NT2/D1 (cell line): ENCODE data around the gene TSEN15.

Experiments used
- DNase-seq: peaks from one replicate; pipeline ENCODE4 v3.0.0-alpha.2; 2011; ENCODE audit warnings: low read depth, low spot score
- H3K27me3 ChIP-seq: 2 replicates; pipeline ENCODE4 v1.6.0; 2011; ENCODE audit warnings: mild to moderate bottlenecking; ENCODE audit not compliant: insufficient read length, insufficient read depth
- H3K36me3 ChIP-seq: 2 replicates; pipeline ENCODE4 v1.6.1; 2011; ENCODE audit warnings: mild to moderate bottlenecking, low read length, mixed read lengths; ENCODE audit not compliant: insufficient read depth, insufficient read length
- H3K4me1 ChIP-seq: 2 replicates; pipeline ENCODE4 v1.5.1; 2011; ENCODE audit not compliant: insufficient read depth, insufficient read length
- H3K4me3 ChIP-seq: 2 replicates; pipeline ENCODE4 v1.5.1; 2011; ENCODE audit warnings: low read depth; ENCODE audit not compliant: insufficient read length
- H3K9ac ChIP-seq: 2 replicates; pipeline ENCODE4 v1.6.0; 2011; ENCODE audit warnings: low read depth; ENCODE audit not compliant: insufficient read length
- H3K9me3 ChIP-seq: 2 replicates; pipeline ENCODE4 v1.5.1; 2011; ENCODE audit warnings: mild to moderate bottlenecking, low read length; ENCODE audit not compliant: insufficient read depth
- SUZ12 ChIP-seq: IDR thresholded peaks from 2 replicates; pipeline ENCODE4 v1.6.1; 2011; ENCODE audit not compliant: insufficient read length, insufficient read depth; ENCODE audit errors: extremely low read depth
- YY1 ChIP-seq: IDR thresholded peaks from 2 replicates; pipeline ENCODE4 v1.6.1; 2011; ENCODE audit not compliant: insufficient read length, insufficient read depth
- ZNF274 ChIP-seq: IDR thresholded peaks from 2 replicates; pipeline ENCODE4 v1.6.1; 2011; ENCODE audit warnings: mild to moderate bottlenecking, low read depth, low read length

The TSEN15 gene

GRCh38 chr1:184048561-184049240 lies 2.8 kb upstream of the TSEN15 start:
- Histone ChIP-seq H3K4me3 (no peak overlapping the region), H3K36me3 (peaks cover 4% of the 10 kb centered on the region), H3K9me3 (0 out of 2 replicates have a peak, but pooled peaks cover 6% of the 10 kb centered on the region), H3K27me3 (no peaks in the 10 kb centered on the region), H3K4me1 (no peaks in the 10 kb centered on the region), H3K9ac (no peak overlapping the region)
- TF ChIP-seq SUZ12, result no peak
- TF ChIP-seq ZNF274, result no peak
- TF ChIP-seq YY1, result no peak
- no peak for DNase-seq

GRCh38 chr1:184049291-184049690 lies 2.2 kb upstream of the TSEN15 start:
- Histone ChIP-seq H3K27me3 (no peaks in the 10 kb centered on the region), H3K36me3 (peaks cover 8% of the 10 kb centered on the region), H3K4me3 (no peak overlapping the region), H3K9me3 (0 out of 2 replicates have a peak, but pooled peaks cover 6% of the 10 kb centered on the region), H3K4me1 (no peaks in the 10 kb centered on the region), H3K9ac (no peak overlapping the region)
- TF ChIP-seq YY1 (no peak), ZNF274 (no peak), SUZ12 (no peak)
- no peak for DNase-seq

GRCh38 chr1:184049836-184050468 lies 1.6 kb upstream of the TSEN15 start:
- DNase-seq, result no peak
- H3K27me3 ChIP-seq, result no peaks in the 10 kb centered on the region
- H3K9me3 ChIP-seq, result peaks cover 11% of the 10 kb centered on the region; the same call in 1 of the 2 replicates
- H3K4me1 ChIP-seq, result no peaks in the 10 kb centered on the region
- H3K4me3 ChIP-seq, result no peak overlapping the region
- no peak for TF ChIP-seq SUZ12
- no peak for TF ChIP-seq YY1
- TF ChIP-seq ZNF274, result no peak
- H3K9ac ChIP-seq, result no peak overlapping the region
- peaks cover 15% of the 10 kb centered on the region for H3K36me3 ChIP-seq

GRCh38 chr1:184050636-184051035 lies 894 bp upstream of the TSEN15 start:
- H3K9ac ChIP-seq, result no peak overlapping the region
- no peaks in the 10 kb centered on the region for H3K4me1 ChIP-seq
- no peak for TF ChIP-seq YY1
- TF ChIP-seq SUZ12, result no peak
- no peak for TF ChIP-seq ZNF274
- no peak for DNase-seq
- peaks cover 21% of the 10 kb centered on the region for H3K36me3 ChIP-seq
- no peak overlapping the region for H3K4me3 ChIP-seq
- H3K9me3 ChIP-seq, result peaks cover 17% of the 10 kb centered on the region; the same call in 1 of the 2 replicates
- H3K27me3 ChIP-seq, result no peaks in the 10 kb centered on the region

GRCh38 chr1:184051138-184051484 lies 419 bp upstream of the TSEN15 start:
- Histone ChIP-seq H3K27me3 (no peaks in the 10 kb centered on the region), H3K9ac (peak overlapping the region; percentile 95), H3K4me3 (peak overlapping the region; percentile 88), H3K4me1 (no peaks in the 10 kb centered on the region), H3K9me3 (peaks cover 17% of the 10 kb centered on the region; the same call in 1 of the 2 replicates), H3K36me3 (peaks cover 26% of the 10 kb centered on the region)
- DNase-seq, result no peak
- no peak for TF ChIP-seq SUZ12
- no peak for TF ChIP-seq ZNF274
- TF ChIP-seq YY1, result no peak

- H3K36me3 ChIP-seq, result peaks cover 26% of the 10 kb centered on the region
- H3K27me3 ChIP-seq, result no peaks in the 10 kb centered on the region
- no peak for TF ChIP-seq SUZ12
- H3K9ac ChIP-seq, result peak overlapping the region; percentile 95
- no peaks in the 10 kb centered on the region for H3K4me1 ChIP-seq
- no peak for DNase-seq
- H3K4me3 ChIP-seq, result peak overlapping the region; percentile 88
- H3K9me3 ChIP-seq, result peaks cover 17% of the 10 kb centered on the region; the same call in 1 of the 2 replicates
Measured at GRCh38 chr1:184052194-184052559, 647 bp downstream of the TSEN15 start.

- Histone ChIP-seq H3K4me1 (no peaks in the 10 kb centered on the region), H3K36me3 (peaks cover 28% of the 10 kb centered on the region), H3K27me3 (no peaks in the 10 kb centered on the region), H3K9ac (peak overlapping the region; percentile 95), H3K9me3 (peaks cover 17% of the 10 kb centered on the region; the same call in 1 of the 2 replicates), H3K4me3 (peak overlapping the region; percentile 88)
- TF ChIP-seq YY1 (no peak), ZNF274 (no peak), SUZ12 (no peak)
- no peak for DNase-seq
Measured at GRCh38 chr1:184052750-184053149, 1.2 kb downstream of the TSEN15 start.
